ENCODE data around the gene FUBP3.
"Not testable (repeated sequence)": the region's sequence is repeated elsewhere in the genome, so short reads cannot be mapped to it uniquely, and the experiment has no call there.

FUBP3 gene

DNA sequence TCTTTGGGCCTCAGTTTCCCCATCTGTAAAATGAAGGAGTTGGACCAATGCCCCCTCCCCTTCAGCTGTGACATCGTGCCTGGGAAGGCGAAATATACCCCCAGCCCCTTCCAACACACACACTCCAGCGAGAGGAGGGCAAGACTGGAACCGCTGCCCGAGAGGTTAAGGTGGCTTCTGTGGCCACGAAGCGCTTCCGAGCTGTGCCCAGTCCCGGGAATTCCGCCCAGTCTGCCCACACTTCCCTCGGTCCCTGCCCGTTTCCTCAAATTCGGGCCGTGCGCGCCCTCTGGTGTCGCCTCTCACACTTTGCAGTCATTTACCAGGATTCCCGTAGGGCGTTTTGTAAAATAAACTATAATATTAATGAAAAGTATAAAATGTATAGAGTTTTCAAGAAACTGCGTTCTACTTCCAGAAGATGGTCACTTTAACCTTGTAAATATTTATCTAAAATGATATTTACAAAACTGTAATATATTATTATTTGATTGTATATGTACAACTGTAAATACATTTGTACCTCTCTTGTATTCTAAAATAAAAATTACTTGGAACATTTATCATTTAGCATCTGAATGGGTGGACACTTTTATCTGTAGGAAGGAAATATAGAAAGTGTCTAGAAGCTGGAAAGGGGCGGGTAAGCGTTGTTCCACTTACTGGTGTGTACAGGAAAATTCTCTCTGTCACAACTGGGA lies 103.2 kb downstream of the FUBP3 start:
- no peak for DNase-seq (ENCODE audit: low read depth)

DNA sequence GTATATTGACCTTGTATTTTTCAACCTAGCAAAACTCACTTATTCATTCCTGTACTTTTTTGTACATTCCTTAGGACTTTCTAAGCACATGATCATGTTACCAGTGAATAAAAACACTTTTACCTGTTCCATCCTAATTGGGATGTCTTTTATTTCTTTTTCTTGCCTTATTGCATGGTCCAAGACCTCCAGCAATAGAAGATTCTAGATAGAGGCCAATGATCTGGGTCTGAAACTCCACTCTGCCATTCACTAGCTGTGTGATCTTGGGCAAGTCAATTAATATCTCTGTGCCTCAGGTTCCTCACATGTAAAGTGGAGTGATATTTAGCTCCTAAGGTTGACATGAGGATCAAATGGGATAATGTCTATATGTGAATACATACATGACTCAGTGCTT lies 105.7 kb downstream of the FUBP3 start:
- DNase-seq (ENCODE audit: low read depth) = no peak

DNA sequence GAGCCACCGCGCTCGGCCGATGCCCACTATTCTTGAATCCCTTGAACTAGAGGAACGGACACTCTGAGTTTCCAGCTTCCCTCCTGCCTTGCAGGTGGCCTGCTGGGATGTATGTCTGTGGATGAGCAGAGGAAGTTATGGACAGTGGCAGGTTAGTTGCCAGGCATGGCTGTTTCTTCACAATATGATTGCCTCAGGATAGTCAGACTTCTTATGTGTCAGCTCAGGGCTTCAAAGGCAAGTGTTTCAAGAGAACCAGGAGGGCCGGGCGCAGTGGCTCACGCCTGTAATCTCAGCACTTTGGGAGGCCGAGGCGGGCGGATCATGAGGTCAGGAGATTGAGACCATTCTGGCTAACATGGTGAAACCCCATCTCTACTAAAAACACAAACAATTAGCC lies 106.6 kb downstream of the FUBP3 start:
- not testable (repeated sequence) for DNase-seq (ENCODE audit: low read depth)

DNA sequence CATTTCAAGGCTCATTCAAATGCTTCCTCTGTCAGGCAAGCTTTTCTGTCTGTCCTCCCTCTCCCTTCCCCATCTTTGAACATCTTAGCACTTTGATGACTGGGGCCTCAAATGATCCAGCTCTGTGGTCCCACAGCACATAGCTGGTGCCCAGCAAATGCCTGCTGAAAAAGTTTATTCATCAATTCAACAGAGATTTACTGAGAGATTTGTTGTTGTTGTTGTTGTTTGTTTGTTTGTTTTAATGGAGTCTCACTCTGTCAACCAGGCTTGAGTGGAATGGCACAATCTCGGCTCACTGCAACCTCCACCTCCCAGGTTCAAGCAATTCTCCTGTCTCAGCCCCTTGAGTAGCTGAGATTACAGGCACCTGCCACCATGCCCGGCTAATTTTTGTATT lies 108.2 kb downstream of the FUBP3 start:
- no peak for DNase-seq (ENCODE audit: low read depth)

Measured in CMK (cell line).